H1 (cell line): ENCODE results near the gene TMEM202. TPM values are rescaled to one million over a fixed set of nuclear protein-coding genes. Genes with fewer than 3 reads are reported as not detected.

Source experiments
- CHD7 ChIP-seq: fragments of 300-600 bp; sonication (generic); IDR thresholded peaks from 2 replicates; pipeline ENCODE4 v1.7.1; 2012; ENCODE audit warnings: low read length, moderate library complexity, mild to moderate bottlenecking, inconsistent platforms; ENCODE audit not compliant: insufficient replicate concordance
- SUZ12 ChIP-seq: fragments of 200-600 bp; sonication (generic); IDR thresholded peaks from 2 replicates; pipeline ENCODE4 v1.6.1; 2012; ENCODE audit warnings: mild to moderate bottlenecking, inconsistent platforms, low read length, moderate library complexity, mixed read lengths
- polyA plus RNA-seq, 7 experiments: library from polyadenylated mRNA; depleted of rRNA in 3 of 7; stranded (reverse) in 5 of 7; unstranded in 2 of 7; fragments of >200 nt in 5 of 7; fragments of 200-250 nt in 2 of 7; gene quantifications; 1 replicate in 5 of 7; 2 replicates in 1 of 7; 4 replicates in 1 of 7; pipeline versions ENCODE4 v1.2.1 to v1.2.3, GENCODE V29; 2011 to 2013; ENCODE audit warnings: missing spikeins in 2 of 7, mixed read lengths in 2 of 7
- total RNA-seq: library from RNA; stranded (reverse); fragmentation: NEBNext Ultra II Directional; extraction: Animal tissue kit (Norgen Biotek cat#: 25700); gene quantifications from 2 replicates; pipeline ENCODE4 v1.2.1, GENCODE V29; 2021

The TMEM202 gene
- total and polyA plus RNA-seq, 2 of the 8 experiments (the other 6 are each of a cell fraction or from before 2014, with no cell fraction given): not detected

- TF ChIP-seq CHD7: no peak
- no peak for TF ChIP-seq SUZ12
Measured at GRCh38 chr15:72402726-72403125, 4.6 kb downstream of the TMEM202 start (continued).
